ENCODE results near the gene SPPL3.

The SPPL3 gene

DNA sequence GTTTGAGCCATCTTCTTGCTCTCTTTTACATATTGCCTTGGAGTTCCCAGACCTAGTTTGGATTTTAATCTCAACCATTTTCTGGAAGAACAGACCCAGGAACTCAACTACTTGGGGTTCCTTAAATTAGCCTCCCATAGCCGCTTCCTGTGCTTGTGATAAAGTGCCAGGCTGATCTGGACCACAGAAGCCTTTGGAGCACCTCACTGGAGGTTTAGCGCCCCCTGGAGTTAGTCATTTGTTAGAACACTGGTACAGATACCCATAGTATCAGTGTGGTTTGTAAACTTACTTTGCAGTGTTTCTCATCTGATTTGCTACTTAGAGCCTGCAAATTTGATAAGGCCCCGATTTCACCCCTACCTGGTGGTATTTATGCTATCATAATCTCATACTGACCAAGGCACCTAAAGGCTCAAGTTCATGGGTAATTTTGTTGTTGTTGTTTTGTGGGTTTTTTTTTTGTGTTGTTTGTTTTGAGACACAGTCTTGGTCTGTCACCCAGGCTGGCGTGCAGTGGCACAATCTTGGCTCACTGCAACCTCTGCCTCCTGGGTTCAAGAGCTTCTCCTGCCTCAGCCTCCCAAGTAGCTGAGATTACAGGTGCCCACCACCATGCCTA, 190.2 kb downstream of the SPPL3 start:
- Histone ChIP-seq H3K27me3 (ENCODE audit: insufficient read depth, low read length) (no peaks in the 10 kb centered on the region), H3K4me1 (ENCODE audit: insufficient read depth, low read length) (peaks cover 20% of the 10 kb centered on the region), H2AFZ (ENCODE audit: low read depth, low read length) (no peak overlapping the region), H3K9me3 (ENCODE audit: low read length) (no peaks in the 10 kb centered on the region), H3K36me3 (ENCODE audit: insufficient read depth, low read length) (peaks cover 46% of the 10 kb centered on the region), H3K4me3 (ENCODE audit: low read length) (no peak overlapping the region)

DNA sequence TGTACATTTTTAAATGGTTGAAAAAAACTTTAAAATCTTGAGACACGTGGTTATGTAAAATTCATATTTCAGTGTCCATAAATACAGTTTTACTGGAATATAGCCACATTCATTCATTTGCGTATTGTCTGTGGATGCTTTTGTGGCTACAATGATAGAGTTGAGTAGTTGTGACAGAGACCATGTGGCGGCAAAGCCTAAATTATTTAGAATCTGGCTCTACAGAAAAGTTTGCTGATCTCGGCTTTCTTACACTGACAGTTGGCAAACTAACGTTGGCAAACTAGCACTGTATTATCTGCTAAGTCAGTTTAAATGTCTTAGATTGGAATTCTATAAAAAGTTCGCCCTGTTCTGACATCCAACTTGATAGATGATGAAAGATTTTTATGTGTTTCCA, 191.5 kb downstream of the SPPL3 start:
- no peak overlapping the region for H3K4me3 ChIP-seq (ENCODE audit: low read length)
- H3K27me3 ChIP-seq (ENCODE audit: insufficient read depth, low read length), result no peaks in the 10 kb centered on the region
- H3K4me1 ChIP-seq (ENCODE audit: insufficient read depth, low read length), result peaks cover 20% of the 10 kb centered on the region
- H3K36me3 ChIP-seq (ENCODE audit: insufficient read depth, low read length), result peaks cover 36% of the 10 kb centered on the region
- no peak overlapping the region for H2AFZ ChIP-seq (ENCODE audit: low read depth, low read length)
- no peaks in the 10 kb centered on the region for H3K9me3 ChIP-seq (ENCODE audit: low read length)

Data from neuron (in vitro differentiated cells).